Mucosa of descending colon (tissue), 3 donors: Measurements from ENCODE around the gene DAB2. TPM values are rescaled to one million over a fixed set of nuclear protein-coding genes. Genes with fewer than 3 reads are reported as not detected.

Experiments
- ATAC-seq: fragments of 200-7000 bp; cut with Tn5 transposase; one replicate; pipeline ENCODE4 v1.9.1; 2020; ENCODE audit warnings: mild to moderate bottlenecking, moderate library complexity
- DNase-seq, 3 donors: peaks; one replicate each; pipeline ENCODE4 v3.0.0-alpha.2; 2020
- H3K36me3 ChIP-seq: fragments of 200-600 bp; one replicate; pipeline ENCODE4 v1.8.0; 2021; ENCODE audit warnings: low read depth, mild to moderate bottlenecking
- H3K4me1 ChIP-seq: fragments of 200-600 bp; one replicate; pipeline ENCODE4 v1.8.0; 2021; ENCODE audit warnings: low read depth, mild to moderate bottlenecking
- H3K4me3 ChIP-seq: fragments of 200-600 bp; one replicate; pipeline ENCODE4 v1.8.0; 2021; ENCODE audit warnings: mild to moderate bottlenecking
- H3K9me3 ChIP-seq: fragments of 200-600 bp; one replicate; pipeline ENCODE4 v1.8.0; 2021; ENCODE audit warnings: mild to moderate bottlenecking
- CTCF ChIP-seq: fragments of 200-600 bp; IDR thresholded peaks from one replicate; pipeline ENCODE4 v1.8.0; 2022; ENCODE audit warnings: antibody characterized with exemption, mild to moderate bottlenecking
- intact Hi-C, 2 donors: fragments of 100-400 bp; cut with DNase I in 1 of 2; cut with micrococcal nuclease in 1 of 2; formaldehyde crosslinking; loops; one replicate each; pipeline versions ENCODE4 v1.11.0 to v1.11.1; 2022; cut with DNase I, micrococcal nuclease
- total RNA-seq, 3 donors: library from RNA; stranded (reverse); fragmentation: NEBNext Ultra II Directional in 2 of 3; extraction: Animal tissue kit (Norgen Biotek cat#: 25700) in 2 of 3; gene quantifications; one replicate each; pipeline versions ENCODE4 v1.2.1 to v1.2.4, GENCODE V29; 2021 to 2023
- donor health status: DM: no; HTN: no; CAD: no; lungs with moderate emphysema.
- donor health status: DM: no; HTN: no; CAD: no.
- donor health status: DM: no; HTN: yes; CAD: no.

Gene DAB2
- total RNA-seq, 3 donors from 2014 or later = 55.7 to 75.1 (median 65.8) TPM

- intact Hi-C loops = no loop called here
- Histone ChIP-seq H3K9me3 (no peaks in the 10 kb centered on the region), H3K4me3 (no peak overlapping the region), H3K36me3 (no peaks in the 10 kb centered on the region), H3K4me1 (peaks cover 31% of the 10 kb centered on the region)
- TF ChIP-seq CTCF = no peak
- no peak for ATAC-seq
- no peak for DNase-seq
Observed at GRCh38 chr5:39426746-39427105, 1.9 kb upstream of the DAB2 start.

GRCh38 chr5:39426051-39426745 lies 1.4 kb upstream of the DAB2 start:
- H3K9me3 ChIP-seq = no peaks in the 10 kb centered on the region
- H3K4me1 ChIP-seq = peaks cover 31% of the 10 kb centered on the region
- intact Hi-C loops = no loop called here
- H3K4me3 ChIP-seq = no peak overlapping the region
- peak in 1 of 3 donors; percentile 31 for DNase-seq
- H3K36me3 ChIP-seq = no peaks in the 10 kb centered on the region
- no peak for TF ChIP-seq CTCF
- ATAC-seq = peak; percentile 18

- no peak for TF ChIP-seq CTCF
- DNase-seq = no peak
- intact Hi-C loops = no loop called here
Observed at GRCh38 chr5:39423331-39423751, 1.4 kb downstream of the DAB2 start.

GRCh38 chr5:39422728-39423285 lies 2.0 kb downstream of the DAB2 start:
- no peak overlapping the region for H3K4me3 ChIP-seq
- ATAC-seq = no peak
- no peak for TF ChIP-seq CTCF
- no peak for DNase-seq
- H3K9me3 ChIP-seq = no peaks in the 10 kb centered on the region
- H3K36me3 ChIP-seq = no peaks in the 10 kb centered on the region
- H3K4me1 ChIP-seq = peaks cover 31% of the 10 kb centered on the region
- intact Hi-C loops = no loop called here

More at GRCh38 chr5:39423331-39423751, 1.4 kb downstream of the DAB2 start:
- Histone ChIP-seq H3K36me3 (no peaks in the 10 kb centered on the region), H3K4me1 (peaks cover 31% of the 10 kb centered on the region), H3K4me3 (peak overlapping the region; percentile 27), H3K9me3 (no peaks in the 10 kb centered on the region)
- ATAC-seq = no peak

GRCh38 chr5:39422036-39422606 lies 2.7 kb downstream of the DAB2 start:
- Histone ChIP-seq H3K4me1 (peaks cover 31% of the 10 kb centered on the region), H3K9me3 (no peaks in the 10 kb centered on the region), H3K36me3 (no peaks in the 10 kb centered on the region), H3K4me3 (no peak overlapping the region)
- intact Hi-C loops = no loop called here
- no peak for TF ChIP-seq CTCF
- DNase-seq = no peak
- ATAC-seq = no peak
